ENCODE measurements around the gene HOXA7. TPM values are rescaled to one million over a fixed set of nuclear protein-coding genes. Genes with fewer than 3 reads are reported as not detected.
A peak's percentile ranks its signal among the peaks of the same experiment; 100 is the strongest.

HOXA7 gene
- total RNA-seq, 1 experiment from 2014 or later, result 0.56 TPM

DNA sequence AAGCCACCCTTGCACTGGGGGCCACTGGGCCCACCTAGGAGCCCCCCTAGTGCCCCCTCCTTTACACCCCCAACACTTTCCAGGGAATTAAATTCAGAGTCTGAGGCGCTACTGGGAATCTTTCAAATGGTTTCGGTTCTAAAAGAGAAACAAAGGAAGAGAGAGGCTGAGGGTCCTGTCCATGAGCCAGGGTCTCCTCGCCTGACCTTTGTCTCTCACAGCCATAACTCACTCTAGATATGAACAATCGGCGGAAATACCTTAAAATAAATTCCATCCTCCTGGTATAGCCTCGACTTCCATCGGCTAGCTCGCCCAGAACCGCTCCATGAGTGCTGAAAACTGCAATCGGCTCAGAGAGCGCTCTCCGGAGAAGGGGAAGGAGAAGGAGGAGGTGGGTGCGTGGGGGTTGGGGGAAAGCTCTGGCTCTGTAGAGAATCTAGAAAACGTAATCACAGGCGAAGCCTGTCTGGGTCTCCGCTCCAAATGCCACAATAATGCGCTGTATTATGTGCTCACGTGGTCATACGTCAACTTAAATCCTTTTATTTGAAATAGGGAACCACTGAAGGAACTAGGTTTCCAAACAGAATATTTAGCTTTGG, 38.5 kb downstream of the HOXA7 start:
- Histone ChIP-seq H3K27ac (ENCODE audit: low read depth, low read length, poor library complexity, severe bottlenecking) (no peak overlapping the region), H3K4me1 (ENCODE audit: insufficient read depth, low read length, poor library complexity, severe bottlenecking) (no peaks in the 10 kb centered on the region), H3K4me3 (ENCODE audit: low read depth, low read length, poor library complexity, severe bottlenecking) (no peak overlapping the region), H3K27me3 (replicated peaks; ENCODE audit: insufficient read depth, low read depth, low read length, poor library complexity) (peaks cover 97% of the 10 kb centered on the region), H3K36me3 (ENCODE audit: insufficient read depth, low read length, poor library complexity, severe bottlenecking) (no peaks in the 10 kb centered on the region), H3K9me3 (ENCODE audit: low read depth, low read length, poor library complexity, severe bottlenecking) (no peaks in the 10 kb centered on the region)
- CTCF ChIA-PET, result no interaction called here
- no TSS peak for BruUV-seq (replicated peaks)
- TF ChIP-seq, protein P1, sequence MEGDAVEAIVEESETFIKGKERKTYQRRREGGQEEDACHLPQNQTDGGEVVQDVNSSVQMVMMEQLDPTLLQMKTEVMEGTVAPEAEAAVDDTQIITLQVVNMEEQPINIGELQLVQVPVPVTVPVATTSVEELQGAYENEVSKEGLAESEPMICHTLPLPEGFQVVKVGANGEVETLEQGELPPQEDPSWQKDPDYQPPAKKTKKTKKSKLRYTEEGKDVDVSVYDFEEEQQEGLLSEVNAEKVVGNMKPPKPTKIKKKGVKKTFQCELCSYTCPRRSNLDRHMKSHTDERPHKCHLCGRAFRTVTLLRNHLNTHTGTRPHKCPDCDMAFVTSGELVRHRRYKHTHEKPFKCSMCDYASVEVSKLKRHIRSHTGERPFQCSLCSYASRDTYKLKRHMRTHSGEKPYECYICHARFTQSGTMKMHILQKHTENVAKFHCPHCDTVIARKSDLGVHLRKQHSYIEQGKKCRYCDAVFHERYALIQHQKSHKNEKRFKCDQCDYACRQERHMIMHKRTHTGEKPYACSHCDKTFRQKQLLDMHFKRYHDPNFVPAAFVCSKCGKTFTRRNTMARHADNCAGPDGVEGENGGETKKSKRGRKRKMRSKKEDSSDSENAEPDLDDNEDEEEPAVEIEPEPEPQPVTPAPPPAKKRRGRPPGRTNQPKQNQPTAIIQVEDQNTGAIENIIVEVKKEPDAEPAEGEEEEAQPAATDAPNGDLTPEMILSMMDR (conservative IDR thresholded peaks at IDR 0.05; ENCODE audit: low read depth, low read length), result no peak
- no peak for TF ChIP-seq EZH2 (IDR thresholded peaks at IDR 0.05; ENCODE audit: borderline replicate concordance, low read depth, low read length, poor library complexity, severe bottlenecking)
- POLR2A ChIA-PET (ENCODE audit: low non-redundant PET), result no interaction called here
- DNase-seq (ENCODE audit: low spot score), result no peak
- intact Hi-C loops (cut with micrococcal nuclease; ENCODE audit: unreplicated experiment), result no loop called here

DNA sequence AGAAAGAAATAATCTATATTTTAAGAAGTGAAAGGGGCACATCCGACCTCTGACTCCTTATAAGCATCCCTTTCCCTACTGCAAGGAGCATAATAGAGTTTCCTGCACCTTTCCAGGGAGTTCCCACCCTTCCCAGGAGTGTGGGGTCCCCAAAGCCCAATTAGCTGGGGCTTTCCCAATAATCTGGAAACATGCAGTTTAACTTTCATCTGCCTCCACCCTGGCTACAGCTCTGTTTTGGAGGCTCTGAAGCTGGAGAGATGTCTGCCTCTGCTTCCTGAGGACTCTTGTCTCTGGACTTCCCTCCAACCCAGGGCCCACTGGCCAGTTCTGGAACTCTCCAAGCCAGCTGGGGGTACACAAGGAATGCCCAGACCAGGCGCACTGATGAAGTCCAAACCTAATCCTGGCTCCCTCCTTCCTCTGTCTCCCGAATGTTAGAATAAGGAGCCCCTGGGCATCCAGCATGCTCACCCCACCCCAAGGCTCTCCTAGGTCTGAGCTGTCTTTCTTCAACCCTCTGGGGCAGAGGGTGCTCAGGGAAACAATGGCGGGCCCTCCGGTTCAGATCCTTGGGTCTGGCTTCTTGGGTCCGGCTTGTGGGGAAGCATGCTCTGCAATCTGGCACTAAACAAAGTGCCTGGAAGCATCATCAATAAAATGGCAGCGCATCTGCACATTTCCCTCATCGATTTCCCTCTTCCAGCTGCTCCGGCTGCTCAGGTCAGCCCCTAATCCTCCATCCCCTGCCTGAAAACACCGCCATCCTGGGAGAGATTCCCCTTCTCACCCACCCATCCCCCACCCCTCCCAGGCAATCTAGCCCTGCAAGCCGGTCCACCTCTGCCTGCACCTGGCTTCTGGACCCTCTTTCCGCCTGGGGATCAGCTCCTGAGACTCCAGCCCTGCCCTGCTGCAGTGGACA, 39.3 kb downstream of the HOXA7 start:
- TF ChIP-seq, protein P1 (conservative IDR thresholded peaks at IDR 0.05; ENCODE audit: low read depth, low read length), result no peak
- no peak for TF ChIP-seq EZH2 (IDR thresholded peaks at IDR 0.05; ENCODE audit: borderline replicate concordance, low read depth, low read length, poor library complexity, severe bottlenecking)
- Histone ChIP-seq H3K27me3 (replicated peaks; ENCODE audit: insufficient read depth, low read depth, low read length, poor library complexity) (peaks cover 97% of the 10 kb centered on the region), H3K4me1 (ENCODE audit: insufficient read depth, low read length, poor library complexity, severe bottlenecking) (no peaks in the 10 kb centered on the region), H3K36me3 (ENCODE audit: insufficient read depth, low read length, poor library complexity, severe bottlenecking) (no peaks in the 10 kb centered on the region), H3K4me3 (ENCODE audit: low read depth, low read length, poor library complexity, severe bottlenecking) (no peak overlapping the region), H3K9me3 (ENCODE audit: low read depth, low read length, poor library complexity, severe bottlenecking) (no peaks in the 10 kb centered on the region), H3K27ac (ENCODE audit: low read depth, low read length, poor library complexity, severe bottlenecking) (no peak overlapping the region)
- CTCF ChIA-PET, result no interaction called here
- no TSS peak for BruUV-seq (replicated peaks)
- intact Hi-C loops (cut with micrococcal nuclease; ENCODE audit: unreplicated experiment), result no loop called here
- POLR2A ChIA-PET (ENCODE audit: low non-redundant PET), result no interaction called here
- no peak for DNase-seq (ENCODE audit: low spot score)

DNA sequence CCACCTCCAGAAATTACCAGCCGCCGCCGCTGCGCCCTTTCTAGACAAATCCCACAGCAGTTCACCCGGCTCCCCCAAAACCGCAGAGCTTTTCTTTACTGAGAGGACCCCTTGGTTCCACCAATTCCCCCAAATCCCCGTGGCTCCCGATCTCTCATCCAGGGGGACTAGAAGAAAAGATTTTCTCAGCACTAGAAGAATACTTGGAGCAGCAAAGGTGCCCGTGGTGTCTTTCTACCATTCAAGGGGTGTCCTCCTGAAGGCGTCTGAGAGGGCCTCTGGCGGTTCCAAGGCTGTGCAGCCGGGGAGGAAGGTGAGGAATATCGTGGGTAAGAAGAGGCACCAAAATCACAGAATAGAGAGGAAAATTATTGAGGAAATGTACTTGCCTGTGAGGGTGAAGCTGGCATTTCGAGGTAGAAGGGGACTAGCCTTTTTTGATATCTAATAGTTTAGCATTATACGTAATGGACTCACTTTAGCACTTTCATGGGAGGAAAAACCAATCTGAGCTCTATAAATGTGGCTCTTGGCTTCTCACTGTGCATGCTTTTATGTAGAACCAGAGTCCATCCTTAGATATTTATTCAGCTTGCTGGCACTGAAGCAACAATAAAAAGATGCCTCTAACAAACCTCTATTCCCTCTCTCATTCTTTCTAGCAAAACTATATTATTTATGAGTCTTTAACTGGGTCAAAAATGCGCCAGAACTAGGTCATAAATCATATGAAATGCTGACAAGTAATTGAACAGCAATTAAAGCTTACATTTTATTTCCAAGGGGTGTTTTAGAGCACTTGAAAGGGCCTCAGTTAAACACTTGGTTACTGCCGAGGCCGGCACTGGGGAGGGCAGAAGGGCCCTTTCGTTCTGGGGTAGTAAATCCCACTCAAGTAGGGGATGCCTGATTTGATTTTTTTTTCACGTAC, 40.2 kb downstream of the HOXA7 start:
- intact Hi-C loops (cut with micrococcal nuclease; ENCODE audit: unreplicated experiment), result no loop called here
- no TSS peak for BruUV-seq (replicated peaks)
- no peak overlapping the region for H3K27ac ChIP-seq (ENCODE audit: low read depth, low read length, poor library complexity, severe bottlenecking)
- H3K27me3 ChIP-seq (replicated peaks; ENCODE audit: insufficient read depth, low read depth, low read length, poor library complexity), result peaks cover 97% of the 10 kb centered on the region
- no peak for DNase-seq (ENCODE audit: low spot score)
- ChIA-PET CTCF (no interaction called here), POLR2A (ENCODE audit: low non-redundant PET) (no interaction called here)
- H3K36me3 ChIP-seq (ENCODE audit: insufficient read depth, low read length, poor library complexity, severe bottlenecking), result no peaks in the 10 kb centered on the region
- no peaks in the 10 kb centered on the region for H3K4me1 ChIP-seq (ENCODE audit: insufficient read depth, low read length, poor library complexity, severe bottlenecking)
- no peak overlapping the region for H3K4me3 ChIP-seq (ENCODE audit: low read depth, low read length, poor library complexity, severe bottlenecking)
- TF ChIP-seq, protein P1 (conservative IDR thresholded peaks at IDR 0.05; ENCODE audit: low read depth, low read length), result no peak
- peak; percentile 53 for TF ChIP-seq EZH2 (IDR thresholded peaks at IDR 0.05; ENCODE audit: borderline replicate concordance, low read depth, low read length, poor library complexity, severe bottlenecking)
- no peaks in the 10 kb centered on the region for H3K9me3 ChIP-seq (ENCODE audit: low read depth, low read length, poor library complexity, severe bottlenecking)

Data from A673 (cell line).